Gastrocnemius medialis (tissue), 4 donors: ENCODE data around the gene PARD3. TPM values are rescaled to one million over a fixed set of nuclear protein-coding genes. Genes with fewer than 3 reads are reported as not detected.
A peak's percentile ranks its signal among the peaks of the same experiment; 100 is the strongest.

Experiments used
- ATAC-seq, 2 donors: fragments of 150-250 bp; one replicate each; pipeline ENCODE4 v1.9.1; 2016
- DNase-seq, 2 donors: peaks; one replicate each; pipeline ENCODE4 v3.0.0-alpha.2; 2019
- H3K27ac ChIP-seq, 4 donors: fragments of 200-600 bp; sonication (generic); 1 replicate in 1 of 4; 2 replicates in 3 of 4; pipeline ENCODE4 v1.5.1; 2016 to 2018; ENCODE audit warnings: mild to moderate bottlenecking in 2 of 4, moderate library complexity in 1 of 4
- H3K27me3 ChIP-seq, 3 donors: fragments of 200-600 bp; sonication (generic) in 2 of 3; 1 replicate in 1 of 3; 2 replicates in 2 of 3; pipeline versions ENCODE4 v1.5.1 to v1.6.0; 2016 to 2019; ENCODE audit warnings: mild to moderate bottlenecking in 1 of 3, moderate library complexity in 1 of 3
- H3K36me3 ChIP-seq, 2 donors: fragments of 200-600 bp; sonication (generic) in 1 of 2; one replicate each; pipeline ENCODE4 v1.5.1; 2017 to 2018
- H3K4me1 ChIP-seq, 2 donors: fragments of 200-600 bp; sonication (generic) in 1 of 2; one replicate each; pipeline ENCODE4 v1.5.1; 2016 to 2017; ENCODE audit warnings: mild to moderate bottlenecking in 2 of 2
- H3K4me3 ChIP-seq, 4 donors: fragments of 200-600 bp; sonication (generic) in 3 of 4; 1 replicate in 1 of 4; 2 replicates in 3 of 4; pipeline ENCODE4 v1.5.1; 2016 to 2019; ENCODE audit warnings: mild to moderate bottlenecking in 2 of 4
- H3K9me3 ChIP-seq, 3 donors: fragments of 200-600 bp; sonication (generic) in 2 of 3; 1 replicate in 1 of 3; 2 replicates in 2 of 3; pipeline ENCODE4 v1.5.1; 2016 to 2019
- CTCF ChIP-seq, 5 experiments: fragments of 450-650 bp in 3 of 5; fragments of 200-600 bp in 2 of 5; sonication (generic) in 2 of 5; IDR thresholded peaks in 4 of 5; conservative IDR thresholded peaks in 1 of 5; 1 replicate in 4 of 5; 2 replicates in 1 of 5; pipeline ENCODE4 v1.5.1; 2016 to 2019; ENCODE audit warnings: antibody characterized with exemption in 5 of 5, mild to moderate bottlenecking in 3 of 5, moderate library complexity in 3 of 5
- POLR2A ChIP-seq, 2 donors: fragments of 450-650 bp; IDR thresholded peaks; one replicate each; pipeline ENCODE4 v1.6.1; 2017; ENCODE audit warnings: antibody characterized with exemption in 2 of 2, mild to moderate bottlenecking in 2 of 2, moderate library complexity in 2 of 2
- in situ Hi-C, 4 donors: fragments of 200-750 bp; cut with MboI; loops; one replicate each; pipeline versions ENCODE4 v1.15.0 to v1.8.0; 2017; ENCODE audit warnings: low sequenced_read_pairs in 4 of 4
- intact Hi-C: fragments of 100-400 bp; cut with DNase I; formaldehyde crosslinking; loops from one replicate; pipeline ENCODE4 v1.15.1; 2023; ENCODE audit warnings: low total_unique reads
- total RNA-seq, 4 donors: library from RNA; depleted of rRNA; stranded (reverse); fragments of >200 nt; gene quantifications; one replicate each; pipeline versions ENCODE4 v1.1.0 to v1.2.3, GENCODE V29; 2016

PARD3 gene
- total RNA-seq, 4 donors from 2014 or later = 64.6 to 75.8 (median 68.3) TPM

GRCh38 chr10:34801097-34801733 lies 13.9 kb downstream of the PARD3 start:
- peak overlapping the region in 2 of 4 donors; percentile 41 to 66 for H3K27ac ChIP-seq
- H3K36me3 ChIP-seq = no peaks in the 10 kb centered on the region
- TF ChIP-seq POLR2A (IDR thresholded peaks at IDR 0.05) (no peak), CTCF (IDR thresholded peaks at IDR 0.05 in 4 of 5, conservative IDR thresholded peaks at IDR 0.05 in 1 of 5) (no peak)
- peaks cover 22 to 29% of the 10 kb centered on the region in 2 donors for H3K4me1 ChIP-seq
- no peaks in the 10 kb centered on the region for H3K27me3 ChIP-seq
- no peaks in the 10 kb centered on the region for H3K9me3 ChIP-seq
- DNase-seq (peak; percentile 38 to 53), ATAC-seq (peak; percentile 81 to 95)
- in situ Hi-C loops (loop anchor here in 2 of 4 donors (25.0 kb wide), 1 partner anchor 139 kb away; no protein-coding TSS in a partner anchor), intact Hi-C loops (no loop called here)
- peak overlapping the region in 1 of 4 donors; percentile 0 for H3K4me3 ChIP-seq

GRCh38 chr10:34800624-34801023 lies 14.5 kb downstream of the PARD3 start:
- Histone ChIP-seq H3K4me1 (peaks cover 22 to 34% of the 10 kb centered on the region in 2 donors), H3K9me3 (no peaks in the 10 kb centered on the region), H3K27me3 (no peaks in the 10 kb centered on the region), H3K4me3 (no peak overlapping the region), H3K27ac (peak overlapping the region in 1 of 4 donors; percentile 41), H3K36me3 (no peaks in the 10 kb centered on the region)
- ATAC-seq (no peak), DNase-seq (no peak)
- in situ Hi-C loops (loop anchor here in 2 of 4 donors (25.0 kb wide), 1 partner anchor 138 kb away; no protein-coding TSS in a partner anchor), intact Hi-C loops (no loop called here)
- TF ChIP-seq POLR2A (IDR thresholded peaks at IDR 0.05) = no peak
- TF ChIP-seq CTCF (IDR thresholded peaks at IDR 0.05 in 4 of 5, conservative IDR thresholded peaks at IDR 0.05 in 1 of 5) = no peak

- no peaks in the 10 kb centered on the region for H3K9me3 ChIP-seq
- TF ChIP-seq POLR2A (IDR thresholded peaks at IDR 0.05) (no peak), CTCF (IDR thresholded peaks at IDR 0.05 in 4 of 5, conservative IDR thresholded peaks at IDR 0.05 in 1 of 5) (no peak)
- no peak overlapping the region for H3K27ac ChIP-seq
- in situ Hi-C loops = no loop called here
- no peak for ATAC-seq
- peaks cover 40 to 51% of the 10 kb centered on the region in 2 donors for H3K4me1 ChIP-seq
- no peak overlapping the region for H3K4me3 ChIP-seq
- H3K27me3 ChIP-seq = no peaks in the 10 kb centered on the region
- H3K36me3 ChIP-seq = no peaks in the 10 kb centered on the region
- DNase-seq = no peak
- intact Hi-C loops = no loop called here
Observed at GRCh38 chr10:34798654-34799053, 16.4 kb downstream of the PARD3 start.

- no peak overlapping the region for H3K27ac ChIP-seq
- no peaks in the 10 kb centered on the region for H3K27me3 ChIP-seq
- intact Hi-C loops (no loop called here), in situ Hi-C loops (no loop called here)
- peaks cover 52 to 64% of the 10 kb centered on the region in 2 donors for H3K4me1 ChIP-seq
- no peaks in the 10 kb centered on the region for H3K9me3 ChIP-seq
- TF ChIP-seq CTCF (IDR thresholded peaks at IDR 0.05 in 4 of 5, conservative IDR thresholded peaks at IDR 0.05 in 1 of 5) (no peak), POLR2A (IDR thresholded peaks at IDR 0.05) (no peak)
- no peaks in the 10 kb centered on the region for H3K36me3 ChIP-seq
- DNase-seq = no peak
- no peak overlapping the region for H3K4me3 ChIP-seq
- no peak for ATAC-seq
Observed at GRCh38 chr10:34797155-34797554, 17.9 kb downstream of the PARD3 start.
